H1 (cell line): ENCODE measurements around the gene HINT1. TPM values are rescaled to one million over a fixed set of nuclear protein-coding genes. Genes with fewer than 3 reads are reported as not detected.

Experiments
- HDAC6 ChIP-seq: IDR thresholded peaks from one replicate; pipeline ENCODE4 v1.7.1; 2012; ENCODE audit warnings: low read depth, mild to moderate bottlenecking, inconsistent platforms, low read length, moderate library complexity
- SP4 ChIP-seq: IDR thresholded peaks from 2 replicates; pipeline ENCODE4 v1.6.1; 2012; ENCODE audit warnings: low read length, inconsistent platforms
- polyA plus RNA-seq, 7 experiments: library from polyadenylated mRNA; depleted of rRNA in 3 of 7; stranded (reverse) in 5 of 7; unstranded in 2 of 7; fragments of >200 nt in 5 of 7; fragments of 200-250 nt in 2 of 7; gene quantifications; 1 replicate in 5 of 7; 2 replicates in 1 of 7; 4 replicates in 1 of 7; pipeline versions ENCODE4 v1.2.1 to v1.2.3, GENCODE V29; 2011 to 2013; ENCODE audit warnings: missing spikeins in 2 of 7, mixed read lengths in 2 of 7
- total RNA-seq: library from RNA; stranded (reverse); fragmentation: NEBNext Ultra II Directional; extraction: Animal tissue kit (Norgen Biotek cat#: 25700); gene quantifications from 2 replicates; pipeline ENCODE4 v1.2.1, GENCODE V29; 2021

Gene HINT1
- total and polyA plus RNA-seq, 2 of the 8 experiments (the other 6 are each of a cell fraction or from before 2014, with no cell fraction given) = 230 to 479 TPM

- TF ChIP-seq HDAC6 (no peak), SP4 (no peak)
Observed at GRCh38 chr5:131170540-131171275, 5.7 kb upstream of the HINT1 start, which contains the start of gene LYRM7 (continued).
